K562 (cell line): Measurements from ENCODE around the gene PRDM16. TPM values are rescaled to one million over a fixed set of nuclear protein-coding genes. Genes with fewer than 3 reads are reported as not detected.

Experiments
- ATAC-seq: fragments of 200-7000 bp; cut with Tn5 transposase; 3 replicates; pipeline ENCODE4 v1.9.1; 2020; ENCODE audit warnings: moderate library complexity
- BruUV-seq: library from RNA; stranded (reverse); fragments of 400-500 nt; replicated peaks from 2 replicates; lab custom pipeline; 2021; lab: Mats Ljungman, UMichigan
- CTCF ChIA-PET: fragments of 300-600 bp; formaldehyde crosslinking; extraction: SDS; loops from one replicate; lab custom pipeline; 2021; ENCODE audit warnings: low intra/inter-chr PET ratio; lab: Yijun Ruan, JAX
- POLR2A ChIA-PET: fragments of 300-600, 350-650 bp; sonication (Branson Sonifier 250); formaldehyde crosslinking; extraction: SDS; loops from one replicate; lab custom pipeline; 2021; ENCODE audit warnings: antibody characterized with exemption, inconsistent platforms; lab: Yijun Ruan, JAX
- DNase-seq, 4 experiments: peaks; one replicate each; pipeline versions ENCODE4 v3.0.0 to v3.0.0-alpha.2; 2011 to 2018; ENCODE audit warnings: low spot score in 3 of 4, mixed read lengths in 3 of 4; ENCODE audit errors: extremely low read depth in 1 of 4
- FAIRE-seq: peaks from 2 replicates; lab custom pipeline; 2011; peaks lifted over from hg19 to GRCh38; lab: Jason Lieb, UNC
- H2AFZ ChIP-seq: 2 replicates; pipeline ENCODE4 v1.6.0; 2011; ENCODE audit warnings: low read depth, low read length, control low read depth, inconsistent platforms
- H3K27ac ChIP-seq: fragments of 200-600 bp; 3 replicates; pipeline ENCODE4 v1.8.0; 2011; ENCODE audit warnings: low read depth, mild to moderate bottlenecking, control low read depth, inconsistent platforms, low read length, moderate library complexity, mixed read lengths; ENCODE audit errors: extremely low read depth
- H3K27me3 ChIP-seq, 2 experiments: fragments of 300-600 bp in 1 of 2; 2 replicates in 1 of 2; 3 replicates in 1 of 2; pipeline versions ENCODE4 v1.6.0 to v1.8.0; 2011; ENCODE audit warnings: inconsistent platforms in 2 of 2, low read length in 2 of 2, mild to moderate bottlenecking in 1 of 2, mixed read lengths in 1 of 2, moderate library complexity in 1 of 2; ENCODE audit not compliant: control insufficient read depth in 2 of 2, insufficient read depth in 2 of 2
- H3K36me3 ChIP-seq: fragments of 300-600 bp; 3 replicates; pipeline ENCODE4 v1.8.0; 2011; ENCODE audit warnings: mild to moderate bottlenecking, low read length, inconsistent platforms; ENCODE audit not compliant: control insufficient read depth, insufficient read depth
- H3K4me1 ChIP-seq, 2 experiments: fragments of 200-600 bp in 1 of 2; replicated peaks in 1 of 2; 2 replicates in 1 of 2; 3 replicates in 1 of 2; pipeline versions ENCODE4 v1.5.1 to v1.8.0; 2011; ENCODE audit warnings: inconsistent platforms in 2 of 2, low read length in 2 of 2, mild to moderate bottlenecking in 1 of 2, mixed read lengths in 1 of 2, moderate library complexity in 1 of 2; ENCODE audit not compliant: control insufficient read depth in 2 of 2, insufficient read depth in 2 of 2
- H3K4me2 ChIP-seq: 2 replicates; pipeline ENCODE4 v1.6.1; 2011; ENCODE audit warnings: low read length, control low read depth, inconsistent platforms, mixed read lengths; ENCODE audit not compliant: insufficient read depth
- H3K4me3 ChIP-seq: fragments of 200-600 bp; sonication (generic), shearing (Covaris generic); 2 replicates; pipeline ENCODE4 v1.5.1; 2016; ENCODE audit warnings: control low read depth, inconsistent platforms
- H3K79me2 ChIP-seq: fragments of 200-600 bp; 3 replicates; pipeline ENCODE4 v1.8.0; 2011; ENCODE audit warnings: low read length, inconsistent platforms; ENCODE audit not compliant: control insufficient read depth, insufficient read depth
- H3K9ac ChIP-seq, 2 experiments: 2 replicates each; pipeline versions ENCODE4 v1.6.0 to v1.6.1; 2011; ENCODE audit warnings: low read depth in 2 of 2, low read length in 2 of 2, control low read depth in 1 of 2, inconsistent platforms in 1 of 2, mild to moderate bottlenecking in 1 of 2, mixed read lengths in 1 of 2; ENCODE audit not compliant: insufficient read depth in 1 of 2
- H3K9me1 ChIP-seq: one replicate; pipeline ENCODE4 v1.6.0; 2011; ENCODE audit warnings: inconsistent platforms, mild to moderate bottlenecking, low read length, moderate library complexity; ENCODE audit not compliant: control insufficient read depth, insufficient read depth
- H3K9me3 ChIP-seq: replicated peaks from 2 replicates; pipeline ENCODE4 v1.5.1; 2011; ENCODE audit warnings: low read depth, low read length, inconsistent platforms; ENCODE audit not compliant: control insufficient read depth, insufficient read depth
- H4K20me1 ChIP-seq: replicated peaks from 2 replicates; pipeline ENCODE4 v1.6.1; 2011; ENCODE audit warnings: low read length, inconsistent platforms, mixed read lengths; ENCODE audit not compliant: control insufficient read depth, insufficient read depth
- CEBPG ChIP-seq, 3 experiments: fragments of 200-800 bp in 1 of 3; sonication (Bioruptor generic) in 1 of 3; sonication (generic) in 1 of 3; formaldehyde crosslinking in 1 of 3; IDR thresholded peaks in 2 of 3; conservative IDR thresholded peaks in 1 of 3; 2 replicates each; pipeline versions ENCODE4 v1.6.1 to v1.8.0; 2016 to 2022; ENCODE audit warnings: missing compliant biosample characterization in 2 of 3, missing genetic modification characterization in 2 of 3, mild to moderate bottlenecking in 1 of 3, missing genetic modification reagents in 1 of 3
- KDM5B ChIP-seq: fragments of 200-600 bp; sonication (generic); IDR thresholded peaks from 2 replicates; pipeline ENCODE4 v1.6.1; 2012; ENCODE audit warnings: low read depth, mild to moderate bottlenecking, moderate library complexity, low read length, control low read depth, inconsistent platforms; ENCODE audit not compliant: insufficient replicate concordance
- LEF1 ChIP-seq: fragments of 450-650 bp; IDR thresholded peaks from 2 replicates; pipeline ENCODE4 v1.6.1; 2016; ENCODE audit warnings: mild to moderate bottlenecking
- PCBP1 ChIP-seq: fragments of 200-400 bp; formaldehyde crosslinking; IDR thresholded peaks from 2 replicates; pipeline ENCODE4 v1.6.1; 2018; ENCODE audit warnings: mild to moderate bottlenecking, low read depth, low read length; ENCODE audit not compliant: poor library complexity, severe bottlenecking
- POLR2H ChIP-seq: IDR thresholded peaks from 2 replicates; pipeline ENCODE4 v1.6.1; 2016; ENCODE audit warnings: missing genetic modification characterization, low read depth, mild to moderate bottlenecking, control low read depth, missing compliant biosample characterization, moderate library complexity
- SIX5 ChIP-seq, 2 experiments: IDR thresholded peaks; 2 replicates each; pipeline ENCODE4 v1.6.1; 2011; ENCODE audit warnings: low read length in 2 of 2, borderline replicate concordance in 1 of 2, low read depth in 1 of 2, mild to moderate bottlenecking in 1 of 2, moderate library complexity in 1 of 2; ENCODE audit not compliant: insufficient read depth in 1 of 2
- SNIP1 ChIP-seq: fragments of 450-650 bp; IDR thresholded peaks from 2 replicates; pipeline ENCODE4 v1.7.1; 2017; ENCODE audit warnings: low read depth, mild to moderate bottlenecking
- ZNF146 ChIP-seq: IDR thresholded peaks from one replicate; pipeline ENCODE4 v1.6.1; 2018; ENCODE audit warnings: missing compliant biosample characterization; ENCODE audit not compliant: unreplicated experiment
- ZNF175 ChIP-seq: fragments of 200-800 bp; sonication (Bioruptor generic); IDR thresholded peaks from 2 replicates; pipeline ENCODE4 v1.6.1; 2016; ENCODE audit warnings: low read depth, mild to moderate bottlenecking, missing genetic modification characterization, missing compliant biosample characterization
- WGBS: fragments of 100-300 bp; shearing (Covaris generic); methylation state at CpG from one replicate; pipeline ENCODE4 v1.1.6; 2016; ENCODE audit warnings: low coverage, mixed read lengths; ENCODE audit not compliant: insufficient coverage; ENCODE audit errors: missing lambda C conversion rate; 5-methylcytosine and 5-hydroxymethylcytosine counted together
- in situ Hi-C: fragments of 300-500 bp; cut with MboI; formaldehyde crosslinking; loops from 4 replicates; pipeline ENCODE4 v1.15.0; 2018; ENCODE audit warnings: inconsistent platforms, mixed read lengths
- intact Hi-C: fragments of 100-400 bp; cut with micrococcal nuclease; formaldehyde crosslinking; loops from 2 replicates; pipeline ENCODE4 v1.14.2; 2022
- polyA plus RNA-seq, 8 experiments: library from polyadenylated mRNA; depleted of rRNA in 4 of 8; stranded (reverse) in 5 of 8; unstranded in 3 of 8; fragments of >200 nt; fragmentation: Nextera tagmentation in 2 of 8; fragmentation: Illumina TruSeq in 1 of 8; extraction: Ambion mirVana in 2 of 8; extraction: Trizol in 1 of 8; gene quantifications; 2 replicates each; pipeline versions ENCODE4 v1.2.1 to v1.2.3, GENCODE V29; 2011 to 2014; ENCODE audit warnings: inconsistent platforms in 1 of 8, missing spikeins in 1 of 8
- total RNA-seq, 7 experiments: library from RNA; depleted of rRNA in 6 of 7; stranded (reverse); fragments of >200 nt in 6 of 7; fragmentation: Illumina TruSeq in 2 of 7; extraction: Trizol in 2 of 7; gene quantifications; 2 replicates each; pipeline versions ENCODE4 v1.2.1 to v1.2.3, GENCODE V29; 2011 to 2021; ENCODE audit warnings: low replicate concordance in 1 of 7
- TF ChIP-seq, protein P1 (sequence below): sonication (generic); formaldehyde crosslinking; IDR thresholded peaks from 2 replicates; pipeline ENCODE4 v1.8.0; 2022; ENCODE audit warnings: mild to moderate bottlenecking, missing genetic modification reagents
- TF ChIP-seq, protein P2 (sequence below): sonication (generic); formaldehyde crosslinking; IDR thresholded peaks from 2 replicates; pipeline ENCODE4 v1.8.0; 2022; ENCODE audit warnings: mild to moderate bottlenecking, missing genetic modification reagents, borderline replicate concordance

The PRDM16 gene
- total and polyA plus RNA-seq, 9 of the 15 experiments (the other 6 are each of a cell fraction or from before 2014, with no cell fraction given) = 0.10 to 0.27 TPM; not detected in 7

DNA sequence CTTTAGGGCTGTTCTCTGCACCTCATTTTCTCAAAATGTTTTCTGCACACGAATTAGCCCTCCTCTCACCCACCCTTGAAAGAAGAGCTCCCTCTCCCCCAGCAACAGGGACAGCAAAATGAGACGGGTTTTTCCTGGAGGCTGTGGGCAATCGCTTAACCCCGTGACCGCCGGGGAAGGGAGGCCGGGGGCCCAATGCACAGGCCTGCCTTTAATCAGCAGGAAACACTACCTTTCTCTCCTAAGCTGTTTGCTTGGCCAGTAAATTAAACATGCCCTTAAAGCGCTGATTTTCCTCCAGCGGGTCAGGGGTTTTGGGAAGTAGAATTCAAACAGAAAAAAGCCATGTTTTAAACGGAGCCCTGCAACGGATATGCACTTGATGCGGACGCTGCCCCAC is 114.4 kb downstream of the PRDM16 start (continued):
- TF ChIP-seq ZNF175 (CRISPR knock-in tag) (no peak), SNIP1 (no peak), LEF1 (no peak), KDM5B (no peak), POLR2H (no peak)
- TF ChIP-seq, protein P1, sequence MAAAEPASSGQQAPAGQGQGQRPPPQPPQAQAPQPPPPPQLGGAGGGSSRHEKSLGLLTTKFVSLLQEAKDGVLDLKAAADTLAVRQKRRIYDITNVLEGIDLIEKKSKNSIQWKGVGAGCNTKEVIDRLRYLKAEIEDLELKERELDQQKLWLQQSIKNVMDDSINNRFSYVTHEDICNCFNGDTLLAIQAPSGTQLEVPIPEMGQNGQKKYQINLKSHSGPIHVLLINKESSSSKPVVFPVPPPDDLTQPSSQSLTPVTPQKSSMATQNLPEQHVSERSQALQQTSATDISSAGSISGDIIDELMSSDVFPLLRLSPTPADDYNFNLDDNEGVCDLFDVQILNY (CRISPR knock-in tag) = no peak

DNA sequence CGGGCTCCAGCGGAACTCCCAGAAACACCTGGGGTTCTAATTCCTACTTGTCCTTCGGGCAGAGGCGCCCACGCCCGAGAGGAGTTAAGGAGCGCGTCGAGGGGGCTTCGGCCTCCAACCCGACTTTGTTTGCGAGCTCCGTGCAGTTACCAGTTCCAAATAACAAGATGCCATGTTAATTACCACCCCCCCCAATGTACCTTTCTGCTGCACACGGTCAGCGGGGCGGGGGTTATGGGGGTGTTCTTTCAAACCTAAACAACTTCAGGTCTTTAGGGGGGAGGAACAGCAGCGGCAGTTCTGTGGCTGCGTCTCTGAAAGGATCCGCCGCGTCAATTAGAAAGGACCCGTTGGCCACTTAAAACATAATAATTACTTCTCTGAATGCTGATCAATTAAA is 114.8 kb downstream of the PRDM16 start:
- ATAC-seq = no peak
- no peaks in the 10 kb centered on the region for H3K79me2 ChIP-seq
- ChIA-PET CTCF (no interaction called here), POLR2A (interaction anchor here (0.9 kb wide), 1 partner anchor 24 kb away, joined by 3 read pairs; no protein-coding TSS in a partner anchor)
- no peaks in the 10 kb centered on the region for H3K9me1 ChIP-seq
- intact Hi-C loops = no loop called here
- H3K4me1 ChIP-seq = peaks cover 0 to 16% of the 10 kb centered on the region in 2 experiments; a peak in 1 of 5 replicates
- TF ChIP-seq PCBP1 = no peak
- TF ChIP-seq, protein P1 (CRISPR knock-in tag) = no peak
- no peak for TF ChIP-seq CEBPG (CRISPR knock-in tag; IDR thresholded peaks at IDR 0.05)
- TF ChIP-seq CEBPG (tag; conservative IDR thresholded peaks at IDR 0.05 in 1 of 2, IDR thresholded peaks at IDR 0.05 in 1 of 2) = no peak
- TF ChIP-seq, protein P2, sequence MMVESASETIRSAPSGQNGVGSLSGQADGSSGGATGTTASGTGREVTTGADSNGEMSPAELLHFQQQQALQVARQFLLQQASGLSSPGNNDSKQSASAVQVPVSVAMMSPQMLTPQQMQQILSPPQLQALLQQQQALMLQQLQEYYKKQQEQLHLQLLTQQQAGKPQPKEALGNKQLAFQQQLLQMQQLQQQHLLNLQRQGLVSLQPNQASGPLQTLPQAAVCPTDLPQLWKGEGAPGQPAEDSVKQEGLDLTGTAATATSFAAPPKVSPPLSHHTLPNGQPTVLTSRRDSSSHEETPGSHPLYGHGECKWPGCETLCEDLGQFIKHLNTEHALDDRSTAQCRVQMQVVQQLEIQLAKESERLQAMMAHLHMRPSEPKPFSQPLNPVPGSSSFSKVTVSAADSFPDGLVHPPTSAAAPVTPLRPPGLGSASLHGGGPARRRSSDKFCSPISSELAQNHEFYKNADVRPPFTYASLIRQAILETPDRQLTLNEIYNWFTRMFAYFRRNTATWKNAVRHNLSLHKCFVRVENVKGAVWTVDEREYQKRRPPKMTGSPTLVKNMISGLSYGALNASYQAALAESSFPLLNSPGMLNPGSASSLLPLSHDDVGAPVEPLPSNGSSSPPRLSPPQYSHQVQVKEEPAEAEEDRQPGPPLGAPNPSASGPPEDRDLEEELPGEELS (CRISPR knock-in tag) = no peak
- no peak for TF ChIP-seq ZNF146 (CRISPR knock-in tag)
- TF ChIP-seq SIX5 (IDR thresholded peaks at IDR 0.05; ENCODE audit: borderline replicate concordance in 1 of 2, insufficient read depth in 1 of 2, low read depth in 1 of 2, low read length in 2 of 2) = no peak
- FAIRE-seq = no peak
- BruUV-seq = no TSS peak
- H3K9ac ChIP-seq = no peak overlapping the region
- H3K27ac ChIP-seq = no peak overlapping the region
- no peak for DNase-seq
- H3K27me3 ChIP-seq = peaks cover 31 to 55% of the 10 kb centered on the region in 2 experiments; a peak in 4 of 5 replicates
- no peak overlapping the region for H2AFZ ChIP-seq
- in situ Hi-C loops = no loop called here
- WGBS = 5% methylated on average over 22 of the region's 22 CpGs
- H3K4me3 ChIP-seq = no peak overlapping the region
- no peak overlapping the region for H3K4me2 ChIP-seq
- peaks cover 13% of the 10 kb centered on the region for H3K9me3 ChIP-seq
- H4K20me1 ChIP-seq = 0 out of 2 replicates have a peak, but pooled peaks cover 4% of the 10 kb centered on the region
- H3K36me3 ChIP-seq = no peaks in the 10 kb centered on the region
